Activated naive CD4-positive, alpha-beta T cell treated with anti-CD3 and anti-CD28 coated beads for 36 hours (primary cell): ENCODE measurements around the gene PPM1B. TPM values are rescaled to one million over a fixed set of nuclear protein-coding genes. Genes with fewer than 3 reads are reported as not detected.
A peak's percentile ranks its signal among the peaks of the same experiment; 100 is the strongest.
"Not testable (repeated sequence)": the region's sequence is repeated elsewhere in the genome, so short reads cannot be mapped to it uniquely, and the experiment has no call there.

Source experiments
- CTCF ChIA-PET: fragments of 350-600 bp; sonication (Branson Sonifier 250); formaldehyde crosslinking; loops from one replicate; lab custom pipeline; 2021; ENCODE audit warnings: antibody characterized with exemption; lab: Charles Lee
- DNase-seq: peaks from one replicate; pipeline ENCODE4 v3.0.0-alpha.2; 2020
- H3K27ac Mint-ChIP-seq: one replicate; pipeline ENCODE4 v1.8.0; 2021; ENCODE audit warnings: mild to moderate bottlenecking, mixed read lengths
- H3K27me3 Mint-ChIP-seq: one replicate; pipeline ENCODE4 v1.8.0; 2021; ENCODE audit warnings: low read depth, mixed read lengths
- H3K36me3 Mint-ChIP-seq: one replicate; pipeline ENCODE4 v1.8.0; 2021; ENCODE audit warnings: low read depth, mixed read lengths
- H3K4me1 Mint-ChIP-seq: one replicate; pipeline ENCODE4 v1.8.0; 2021; ENCODE audit warnings: low read depth, mixed read lengths
- H3K4me3 Mint-ChIP-seq: one replicate; pipeline ENCODE4 v1.8.0; 2021; ENCODE audit warnings: mild to moderate bottlenecking, moderate library complexity, mixed read lengths
- H3K9me3 Mint-ChIP-seq: one replicate; pipeline ENCODE4 v1.8.0; 2021; ENCODE audit warnings: mixed read lengths
- intact Hi-C: fragments of 100-400 bp; cut with micrococcal nuclease; formaldehyde crosslinking; loops from one replicate; pipeline ENCODE4 v1.15.1; 2023
- total RNA-seq, 2 experiments: library from RNA; stranded (reverse); gene quantifications; one replicate each; pipeline ENCODE4 v1.2.3, GENCODE V29; 2021

PPM1B gene
- total RNA-seq, 2 experiments from 2014 or later = 38.6 to 39.3 TPM

DNA sequence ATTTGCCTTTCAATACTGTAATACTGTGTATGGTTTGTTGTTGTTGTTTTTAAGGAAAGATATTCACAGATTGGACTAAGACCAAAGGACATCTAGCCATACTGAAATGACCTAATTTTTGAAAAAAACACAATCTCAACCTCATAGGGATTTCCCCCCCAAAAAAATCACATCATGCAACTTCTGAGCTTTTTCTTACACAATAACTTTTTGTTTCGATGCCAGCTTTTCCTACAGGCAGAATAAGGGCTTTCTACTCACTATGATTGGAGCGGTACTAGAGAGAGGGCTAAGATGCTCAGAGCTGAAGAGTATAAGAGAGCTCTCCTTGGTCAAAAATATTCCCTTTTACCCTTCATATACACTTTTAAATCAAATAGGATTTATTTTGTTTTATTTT lies 74.2 kb downstream of the PPM1B start:
- Mint-ChIP-seq H3K36me3 (no peaks in the 10 kb centered on the region), H3K4me3 (no peak overlapping the region), H3K27ac (no peak overlapping the region), H3K27me3 (no peaks in the 10 kb centered on the region), H3K4me1 (peaks cover 25% of the 10 kb centered on the region), H3K9me3 (no peaks in the 10 kb centered on the region)
- intact Hi-C loops = no loop called here
- DNase-seq = no peak
- CTCF ChIA-PET = interaction anchor here (0.6 to 2.0 kb wide), 15 partner anchors 12 to 710 kb away, joined by 3 to 9 read pairs (median 3); no protein-coding TSS in a partner anchor

GRCh38 chr2:44244135-44244871 lies 75.6 kb downstream of the PPM1B start:
- DNase-seq = peak; percentile 69
- Mint-ChIP-seq H3K36me3 (no peaks in the 10 kb centered on the region), H3K4me1 (peaks cover 21% of the 10 kb centered on the region), H3K4me3 (peak overlapping the region; percentile 71), H3K9me3 (no peaks in the 10 kb centered on the region), H3K27ac (no peak overlapping the region), H3K27me3 (no peaks in the 10 kb centered on the region)
- intact Hi-C loops = loop anchor here (1.0 to 2.0 kb wide), 7 partner anchors 51 to 710 kb away; partner anchors contain the start of gene PPM1B
- CTCF ChIA-PET = interaction anchor here (0.6 to 2.0 kb wide), 16 partner anchors 11 to 709 kb away, joined by 3 to 7 read pairs (median 4); no protein-coding TSS in a partner anchor

DNA sequence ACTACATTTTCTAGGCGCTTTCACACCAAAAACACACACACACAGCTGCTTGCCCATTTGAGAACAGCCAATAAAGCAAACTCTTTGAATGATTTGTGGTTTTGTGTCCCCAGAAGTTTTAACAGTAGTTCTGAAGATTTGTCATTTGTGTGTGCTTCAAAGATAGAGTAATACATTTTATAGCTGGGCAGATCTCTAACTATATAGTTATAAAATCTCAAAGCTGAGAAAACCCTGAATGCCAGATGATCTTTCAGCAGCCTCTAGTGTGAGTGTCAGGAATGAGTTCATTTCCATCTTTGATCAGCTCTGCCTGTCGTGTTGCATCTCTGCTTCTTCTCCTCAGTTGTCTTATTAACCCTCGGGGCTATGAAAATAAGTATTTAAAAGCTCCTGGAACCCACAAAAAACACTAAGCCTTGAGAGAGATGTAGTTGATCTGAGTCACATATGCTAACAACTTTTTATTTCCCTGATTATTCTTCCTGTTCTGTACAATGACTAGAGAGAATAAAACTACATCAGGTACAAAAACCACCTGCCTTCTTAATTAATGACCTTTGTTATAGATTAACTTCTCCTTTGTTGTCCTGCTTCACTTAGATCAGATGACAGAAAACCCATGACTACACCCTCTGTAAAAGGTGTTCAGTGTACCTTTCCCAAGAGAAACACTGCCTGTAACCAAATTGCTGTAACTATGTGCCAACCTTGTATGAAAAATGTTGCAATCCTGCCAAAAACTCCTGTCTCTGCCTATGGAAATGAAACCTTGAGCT lies 76.6 kb downstream of the PPM1B start:
- no peak for DNase-seq
- Mint-ChIP-seq H3K36me3 (no peaks in the 10 kb centered on the region), H3K27ac (no peak overlapping the region), H3K4me3 (no peak overlapping the region), H3K4me1 (peaks cover 13% of the 10 kb centered on the region), H3K27me3 (no peaks in the 10 kb centered on the region), H3K9me3 (no peaks in the 10 kb centered on the region)
- intact Hi-C loops = loop anchor here (2.0 kb wide), 3 partner anchors 76 to 710 kb away; partner anchors contain the start of gene PPM1B
- CTCF ChIA-PET = interaction anchor here (0.6 to 2.0 kb wide), 12 partner anchors 8 to 340 kb away, joined by 3 to 6 read pairs (median 3); no protein-coding TSS in a partner anchor

DNA sequence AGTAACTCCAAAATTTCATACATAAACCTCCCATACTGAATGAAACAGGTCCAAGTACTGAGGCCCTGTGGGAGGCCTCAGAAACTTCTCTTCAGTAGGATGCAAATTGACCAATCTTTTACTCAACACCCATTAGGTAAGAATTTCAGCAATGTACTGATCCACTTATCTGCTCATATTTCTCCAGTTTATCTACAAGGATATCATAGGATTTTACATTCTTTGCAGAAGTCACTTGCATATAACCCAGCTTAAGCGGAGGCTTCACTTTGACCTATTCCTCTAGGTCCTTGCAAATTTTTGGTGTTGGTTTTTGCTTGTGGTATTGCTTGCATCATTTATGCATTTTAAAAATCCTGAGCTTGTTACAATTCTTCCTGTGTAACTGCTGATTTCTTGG lies 77.8 kb downstream of the PPM1B start:
- no peaks in the 10 kb centered on the region for H3K36me3 Mint-ChIP-seq
- H3K4me3 Mint-ChIP-seq = no peak overlapping the region
- peaks cover 13% of the 10 kb centered on the region for H3K4me1 Mint-ChIP-seq
- no peak for DNase-seq
- H3K9me3 Mint-ChIP-seq = no peaks in the 10 kb centered on the region
- CTCF ChIA-PET = interaction anchor here (0.8 to 1.8 kb wide), 4 partner anchors 9 to 202 kb away, joined by 3 to 5 read pairs (median 4); no protein-coding TSS in a partner anchor
- no peak overlapping the region for H3K27ac Mint-ChIP-seq
- H3K27me3 Mint-ChIP-seq = no peaks in the 10 kb centered on the region
- intact Hi-C loops = no loop called here

GRCh38 chr2:44246840-44247369 lies 78.2 kb downstream of the PPM1B start:
- no peaks in the 10 kb centered on the region for H3K27me3 Mint-ChIP-seq
- H3K4me1 Mint-ChIP-seq = peaks cover 13% of the 10 kb centered on the region
- H3K36me3 Mint-ChIP-seq = no peaks in the 10 kb centered on the region
- H3K27ac Mint-ChIP-seq = no peak overlapping the region
- H3K9me3 Mint-ChIP-seq = no peaks in the 10 kb centered on the region
- no peak for DNase-seq
- no peak overlapping the region for H3K4me3 Mint-ChIP-seq
- intact Hi-C loops = no loop called here
- CTCF ChIA-PET = interaction anchor here (1.3 kb wide), 1 partner anchor 48 kb away, joined by 4 read pairs; no protein-coding TSS in a partner anchor

GRCh38 chr2:44247924-44248323 lies 79.2 kb downstream of the PPM1B start:
- Mint-ChIP-seq H3K27me3 (no peaks in the 10 kb centered on the region), H3K9me3 (no peaks in the 10 kb centered on the region), H3K36me3 (no peaks in the 10 kb centered on the region), H3K4me3 (no peak overlapping the region), H3K4me1 (peaks cover 13% of the 10 kb centered on the region), H3K27ac (no peak overlapping the region)
- no peak for DNase-seq
- intact Hi-C loops = no loop called here
- CTCF ChIA-PET = no interaction called here

DNA sequence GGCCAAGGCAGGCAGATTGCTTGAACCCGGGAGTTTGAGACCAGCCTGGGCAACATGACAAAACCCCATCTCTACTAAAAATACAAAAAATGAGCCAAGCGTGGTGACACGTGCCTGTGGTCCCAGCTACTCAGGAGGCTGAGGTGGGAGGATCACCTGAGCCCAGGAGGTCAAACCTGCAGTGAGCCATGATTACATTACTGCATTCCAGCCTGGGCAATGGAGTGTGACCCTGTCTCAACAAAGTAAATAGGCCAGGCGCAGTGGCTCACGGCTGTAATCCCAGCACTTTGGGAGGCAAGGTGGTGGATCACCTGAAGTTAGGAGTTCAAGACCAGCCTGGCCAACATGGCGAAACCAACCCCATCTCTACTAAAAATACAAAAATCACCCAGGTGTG lies 80.6 kb downstream of the PPM1B start:
- H3K27ac Mint-ChIP-seq, CTCF ChIA-PET, DNase-seq, intact Hi-C loops, H3K4me3 Mint-ChIP-seq, H3K27me3 Mint-ChIP-seq, H3K9me3 Mint-ChIP-seq, H3K36me3 Mint-ChIP-seq: not testable (repeated sequence)
- H3K4me1 Mint-ChIP-seq = peaks cover 10% of the 10 kb centered on the region

DNA sequence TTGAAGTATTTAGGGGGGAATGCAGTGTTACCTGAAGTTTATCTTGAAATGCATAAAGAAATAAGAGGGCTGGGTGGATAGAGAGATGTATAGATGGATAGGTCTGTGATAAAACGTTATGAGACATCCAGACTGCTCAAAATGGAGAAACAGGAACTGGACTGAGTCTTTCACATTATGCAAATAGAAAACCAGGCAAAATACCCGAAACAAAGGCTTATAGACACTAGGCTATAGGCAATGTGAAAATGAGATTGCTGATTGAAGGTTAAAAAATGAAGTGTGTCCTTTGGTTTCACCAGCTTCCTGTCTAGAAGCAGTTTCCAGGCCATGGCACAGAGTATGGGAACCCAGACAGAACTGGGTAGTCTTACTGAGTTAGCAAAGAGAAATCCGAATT lies 81.7 kb downstream of the PPM1B start:
- no peak overlapping the region for H3K4me3 Mint-ChIP-seq
- no peak overlapping the region for H3K27ac Mint-ChIP-seq
- H3K4me1 Mint-ChIP-seq = peaks cover 4% of the 10 kb centered on the region
- intact Hi-C loops = no loop called here
- H3K27me3 Mint-ChIP-seq = no peaks in the 10 kb centered on the region
- no peak for DNase-seq
- H3K9me3 Mint-ChIP-seq = no peaks in the 10 kb centered on the region
- CTCF ChIA-PET = interaction anchor here (0.6 kb wide), 1 partner anchor 1250 kb away, joined by 4 read pairs; no protein-coding TSS in a partner anchor
- no peaks in the 10 kb centered on the region for H3K36me3 Mint-ChIP-seq

- DNase-seq = no peak
- H3K9me3 Mint-ChIP-seq = no peaks in the 10 kb centered on the region
- CTCF ChIA-PET = interaction anchor here (0.7 to 0.9 kb wide), 2 partner anchors 84 to 210 kb away, joined by 3 to 5 read pairs; no protein-coding TSS in a partner anchor
- H3K4me3 Mint-ChIP-seq = no peak overlapping the region
- no peaks in the 10 kb centered on the region for H3K36me3 Mint-ChIP-seq
- no peak overlapping the region for H3K27ac Mint-ChIP-seq
- no peaks in the 10 kb centered on the region for H3K27me3 Mint-ChIP-seq
- intact Hi-C loops = no loop called here
- no peaks in the 10 kb centered on the region for H3K4me1 Mint-ChIP-seq
Observed at GRCh38 chr2:44254023-44254422, 85.3 kb downstream of the PPM1B start.

DNA sequence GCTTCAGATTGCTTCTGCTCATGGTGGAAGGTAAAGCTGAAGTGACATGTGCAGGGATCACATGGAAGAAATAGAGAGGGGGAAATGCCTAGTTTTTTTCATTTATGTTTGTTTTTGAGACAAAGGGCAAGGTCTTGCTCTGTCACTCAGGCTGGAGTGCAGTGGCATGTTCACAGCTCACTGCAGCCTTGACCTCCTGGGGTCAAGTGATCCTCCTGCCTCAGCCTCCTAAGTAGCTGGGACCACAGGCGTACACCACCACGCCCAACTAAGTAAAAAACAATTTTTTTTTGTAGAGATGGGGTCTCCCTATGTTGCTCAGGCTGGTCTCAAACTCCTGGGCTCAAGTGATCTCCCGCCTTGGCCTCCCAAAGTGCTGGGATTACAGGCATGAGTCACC lies 87.0 kb downstream of the PPM1B start:
- H3K4me3 Mint-ChIP-seq, H3K27ac Mint-ChIP-seq, H3K36me3 Mint-ChIP-seq, CTCF ChIA-PET, H3K27me3 Mint-ChIP-seq, intact Hi-C loops, H3K4me1 Mint-ChIP-seq, DNase-seq, H3K9me3 Mint-ChIP-seq: not testable (repeated sequence)

- CTCF ChIA-PET, intact Hi-C loops, H3K9me3 Mint-ChIP-seq, H3K36me3 Mint-ChIP-seq, H3K4me1 Mint-ChIP-seq, H3K27ac Mint-ChIP-seq, H3K27me3 Mint-ChIP-seq, H3K4me3 Mint-ChIP-seq, DNase-seq: not testable (repeated sequence)
Observed at GRCh38 chr2:44257802-44258201, 89.1 kb downstream of the PPM1B start.

DNA sequence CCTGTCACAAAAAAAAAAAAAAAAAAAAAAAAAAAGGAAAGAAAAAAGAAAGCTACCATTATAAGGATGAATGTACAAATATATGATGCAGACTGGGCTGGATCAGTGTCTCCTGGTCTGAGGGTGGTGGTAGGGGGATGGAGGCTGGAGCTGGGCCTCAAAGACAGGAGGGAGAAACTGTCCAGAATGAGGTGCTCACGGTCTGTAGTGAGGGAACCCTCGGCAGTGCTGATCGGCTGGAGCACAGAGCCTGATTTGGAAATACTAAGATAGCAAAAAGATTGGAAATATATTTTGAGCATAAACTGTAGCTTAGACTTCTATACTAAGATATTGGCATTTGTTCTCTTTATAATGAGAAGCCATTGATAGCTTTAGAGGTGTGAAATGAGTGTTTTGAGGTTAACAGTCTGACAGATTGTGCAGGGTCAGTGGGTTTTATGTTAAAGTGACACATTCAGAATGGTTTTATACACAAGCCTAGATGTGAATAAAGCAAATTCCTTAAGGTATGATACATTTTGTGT lies 98.7 kb downstream of the PPM1B start:
- Mint-ChIP-seq H3K9me3 (no peaks in the 10 kb centered on the region), H3K4me1 (no peaks in the 10 kb centered on the region), H3K27ac (no peak overlapping the region), H3K4me3 (no peak overlapping the region), H3K27me3 (no peaks in the 10 kb centered on the region), H3K36me3 (no peaks in the 10 kb centered on the region)
- intact Hi-C loops = no loop called here
- DNase-seq = no peak
- CTCF ChIA-PET = interaction anchor here (0.7 to 1.3 kb wide), 2 partner anchors 9 to 115 kb away, joined by 3 to 6 read pairs; no protein-coding TSS in a partner anchor
